Measurements from ENCODE around the gene PARK7.

The PARK7 gene

DNA sequence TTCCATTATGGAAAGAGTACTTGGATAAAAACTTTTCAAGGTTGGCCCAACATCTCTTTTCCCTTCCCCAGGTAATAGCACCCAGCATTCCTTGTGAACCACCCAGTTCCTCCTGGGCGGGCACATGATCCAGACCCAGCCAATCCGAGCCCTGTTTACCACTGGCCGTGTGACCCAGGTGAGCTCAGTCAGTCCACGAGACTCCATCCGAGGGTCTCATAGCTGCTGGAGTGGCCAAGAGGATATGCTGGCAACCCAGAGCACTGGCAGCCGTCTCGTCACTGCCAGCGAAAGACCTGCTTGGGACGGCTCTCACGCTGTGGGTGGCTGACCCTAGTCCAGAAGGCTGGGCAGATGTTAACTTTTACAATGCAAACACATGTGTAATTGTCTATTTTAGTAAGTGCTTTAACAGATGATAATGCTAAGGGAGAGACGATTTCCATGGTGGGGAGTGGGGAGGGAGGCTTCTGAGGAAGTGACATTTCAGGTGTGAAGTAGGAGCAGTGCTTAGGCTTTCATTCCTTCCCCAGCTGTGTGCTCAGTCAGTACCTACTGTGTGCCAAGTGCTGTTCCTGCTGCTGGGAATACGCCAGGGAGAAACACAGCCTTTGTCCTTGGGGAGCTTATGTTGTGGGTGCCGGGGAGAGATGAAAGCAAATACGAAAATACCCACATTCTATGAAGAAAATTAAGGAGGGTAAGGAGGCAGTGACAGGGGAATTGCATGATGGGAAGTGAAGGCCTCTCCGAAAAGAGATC is 24.5 kb downstream of the PARK7 start:
- FAIRE-seq = no peak

- no peak for FAIRE-seq
Measured at GRCh38 chr1:7987528-7987927, 26.0 kb downstream of the PARK7 start.

DNA sequence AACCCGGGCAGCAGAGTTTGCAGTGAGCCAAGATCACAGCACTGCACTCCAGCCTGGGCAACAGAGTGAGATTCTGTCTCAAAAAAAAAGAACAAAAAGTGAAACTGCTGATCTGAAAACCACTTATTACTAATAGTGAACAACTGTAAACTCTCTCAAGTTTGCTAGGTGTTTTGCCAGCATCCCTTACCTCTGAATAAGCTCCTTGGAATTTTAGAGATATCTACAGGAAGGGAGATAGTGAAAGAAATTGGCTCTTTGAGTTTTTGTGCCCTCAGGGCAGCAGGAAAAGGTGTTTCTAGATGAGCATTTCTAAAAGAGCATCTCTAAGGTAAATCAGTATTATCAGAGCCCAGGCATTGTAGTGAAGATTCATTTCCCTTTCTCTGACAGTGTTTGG is 27.1 kb downstream of the PARK7 start:
- no peak for FAIRE-seq

DNA sequence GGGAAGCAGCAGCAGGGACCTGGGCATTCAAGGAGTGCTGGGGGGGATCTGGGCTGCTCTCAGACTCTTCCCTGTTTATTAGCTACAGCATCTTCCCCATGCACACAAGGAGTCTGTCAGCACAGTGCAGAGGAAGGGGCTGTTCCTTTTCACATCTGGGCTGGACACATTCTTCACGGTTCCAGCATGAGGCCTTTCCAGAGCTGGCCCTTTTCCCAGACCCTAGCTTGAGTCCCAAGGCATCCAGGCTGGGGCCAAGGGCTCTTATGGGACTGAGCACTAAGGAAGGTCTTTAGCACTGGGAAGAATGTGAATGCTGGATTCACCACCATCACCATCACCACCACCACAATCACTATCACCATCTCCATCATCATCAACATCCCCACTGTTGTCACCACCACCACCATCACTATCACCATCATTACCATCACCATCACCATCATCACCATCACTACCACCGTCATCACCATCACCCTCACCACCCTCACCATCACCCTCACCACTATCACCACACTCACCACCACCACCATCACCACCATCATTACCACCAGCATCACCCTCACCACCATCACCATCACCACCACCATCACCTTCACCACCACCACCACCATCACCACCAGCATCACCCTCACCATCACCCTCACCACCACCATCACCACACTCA is 28.4 kb downstream of the PARK7 start:
- no peak for FAIRE-seq

- no peak for FAIRE-seq
Measured at GRCh38 chr1:7991504-7992440, 30.3 kb downstream of the PARK7 start.

GRCh38 chr1:7992885-7993284 is 31.4 kb downstream of the PARK7 start:
- no peak for FAIRE-seq

- FAIRE-seq = no peak
Measured at GRCh38 chr1:7993593-7994479, 32.3 kb downstream of the PARK7 start.

DNA sequence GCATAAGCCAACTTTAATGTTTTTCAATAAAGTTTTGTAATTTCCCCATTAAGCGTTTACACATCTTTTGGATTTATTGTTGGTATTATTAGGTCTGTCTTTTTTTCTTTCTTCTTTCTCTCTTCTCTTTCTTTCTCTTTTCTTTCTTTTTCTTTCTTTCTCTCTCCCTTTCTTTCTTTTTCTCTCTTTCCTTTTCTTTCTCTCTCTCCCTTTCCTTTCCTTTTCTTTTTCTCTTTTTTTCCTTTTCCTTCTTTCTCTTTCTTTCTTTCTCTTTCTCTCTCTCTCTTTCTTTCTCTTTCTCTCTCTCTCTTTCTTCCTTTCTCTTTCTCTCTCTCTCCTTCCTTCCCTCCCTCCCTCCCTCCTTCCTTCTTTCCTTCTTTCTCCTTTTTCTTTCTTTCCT is 33.3 kb downstream of the PARK7 start:
- no peak for FAIRE-seq

DNA sequence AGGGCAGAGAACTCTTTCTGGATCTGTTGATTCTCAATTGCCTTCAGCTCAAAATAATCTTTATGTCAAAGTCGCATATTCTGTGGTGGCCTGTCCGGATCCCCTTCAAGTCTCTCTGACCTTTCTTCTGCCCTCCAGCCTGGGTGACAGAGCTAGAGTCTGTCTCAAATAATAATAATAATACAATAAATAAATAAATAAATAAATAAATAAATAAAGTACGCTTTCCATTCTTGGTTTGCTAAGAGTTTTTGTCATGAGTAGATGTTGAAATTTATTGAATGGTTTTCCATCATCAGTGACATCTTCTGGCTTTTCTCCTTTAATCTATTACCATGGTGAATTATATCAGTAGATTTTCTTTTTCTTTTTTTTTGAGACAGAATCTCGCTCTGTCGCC is 33.9 kb downstream of the PARK7 start:
- no peak for FAIRE-seq

GRCh38 chr1:8002329-8002910 is 40.9 kb downstream of the PARK7 start:
- no peak for FAIRE-seq

DNA sequence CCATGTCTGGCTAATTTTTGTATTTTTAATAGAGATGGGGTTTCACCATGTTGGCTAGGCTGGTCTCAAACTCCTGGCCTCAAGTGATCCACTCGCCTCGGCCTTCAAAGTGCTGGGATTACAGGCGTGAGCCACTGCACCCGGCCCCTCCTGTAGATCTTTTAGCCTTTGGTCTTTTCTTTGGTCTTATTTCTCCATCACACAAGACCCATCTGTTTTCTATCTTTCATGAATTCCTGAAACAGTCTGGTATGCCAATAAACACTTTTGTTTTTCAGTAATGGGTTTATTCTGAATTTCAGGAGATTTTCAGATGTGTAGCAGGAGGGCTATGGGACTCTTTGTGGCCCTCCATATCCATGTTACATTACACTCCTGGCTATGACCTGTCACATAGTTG is 41.4 kb downstream of the PARK7 start:
- no peak for FAIRE-seq

DNA sequence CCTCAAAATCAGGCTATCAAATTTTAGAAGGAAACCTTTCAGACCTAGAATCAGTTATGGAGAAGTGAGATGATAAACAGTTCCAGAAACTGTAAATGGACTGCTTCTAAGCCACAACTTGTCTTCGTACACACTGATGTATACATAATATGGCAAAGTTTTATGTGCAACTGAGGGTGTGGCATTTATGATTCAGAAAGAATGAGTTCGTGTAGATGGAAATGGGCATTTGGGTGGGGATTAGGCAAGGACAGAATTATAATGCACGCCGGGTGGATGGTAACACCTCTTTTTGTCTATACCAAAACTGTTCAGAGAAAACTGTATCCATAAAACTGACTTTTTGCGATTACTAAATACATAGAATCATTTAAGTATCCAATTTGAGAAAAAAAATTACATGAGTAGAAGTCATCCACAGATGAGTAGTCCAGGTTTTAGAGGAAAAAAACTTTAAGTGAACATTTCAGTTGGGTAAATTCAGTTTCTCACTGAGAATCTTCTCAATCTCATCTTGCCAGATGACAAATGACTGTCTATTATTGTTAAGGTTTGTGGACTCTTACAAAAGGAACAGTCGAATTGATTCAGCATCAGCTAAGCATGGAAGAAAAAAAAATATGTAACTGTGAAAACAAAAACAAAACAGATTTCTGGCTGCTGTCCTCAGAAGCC is 42.1 kb downstream of the PARK7 start:
- FAIRE-seq = no peak

DNA sequence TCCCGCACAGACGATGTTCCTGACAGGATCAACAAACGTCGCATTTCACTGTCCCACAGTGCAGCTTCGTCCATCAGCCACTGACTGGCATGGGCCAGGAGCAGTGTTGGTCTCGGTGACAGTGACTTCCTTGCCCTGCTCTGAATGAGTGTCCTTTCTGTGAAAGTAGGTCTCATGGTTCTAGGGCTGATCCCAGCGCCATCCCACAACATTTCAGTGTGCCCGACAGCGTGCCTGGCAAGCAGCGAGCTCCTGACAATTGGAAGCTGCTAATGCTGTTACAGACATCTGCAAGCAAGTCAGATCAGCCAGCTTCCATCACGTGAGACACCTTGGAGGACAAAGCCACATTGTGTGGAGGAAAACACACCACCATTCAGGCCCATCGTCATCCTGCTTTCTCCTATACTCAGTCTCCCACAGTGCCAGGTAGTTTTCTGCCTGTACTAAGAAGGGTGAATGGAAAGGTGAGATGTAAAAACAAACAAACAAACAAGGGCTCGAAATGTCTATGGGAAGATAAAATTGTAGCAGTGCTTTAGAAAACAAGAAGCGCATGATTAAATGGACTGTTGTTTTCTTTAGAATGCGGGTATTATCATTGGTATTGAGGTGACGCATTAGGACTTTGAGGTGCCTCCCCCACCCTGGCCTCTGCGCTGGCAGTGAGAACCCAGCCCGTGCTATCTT is 42.7 kb downstream of the PARK7 start:
- no peak for FAIRE-seq

GRCh38 chr1:8004803-8005573 is 43.5 kb downstream of the PARK7 start:
- FAIRE-seq = no peak

DNA sequence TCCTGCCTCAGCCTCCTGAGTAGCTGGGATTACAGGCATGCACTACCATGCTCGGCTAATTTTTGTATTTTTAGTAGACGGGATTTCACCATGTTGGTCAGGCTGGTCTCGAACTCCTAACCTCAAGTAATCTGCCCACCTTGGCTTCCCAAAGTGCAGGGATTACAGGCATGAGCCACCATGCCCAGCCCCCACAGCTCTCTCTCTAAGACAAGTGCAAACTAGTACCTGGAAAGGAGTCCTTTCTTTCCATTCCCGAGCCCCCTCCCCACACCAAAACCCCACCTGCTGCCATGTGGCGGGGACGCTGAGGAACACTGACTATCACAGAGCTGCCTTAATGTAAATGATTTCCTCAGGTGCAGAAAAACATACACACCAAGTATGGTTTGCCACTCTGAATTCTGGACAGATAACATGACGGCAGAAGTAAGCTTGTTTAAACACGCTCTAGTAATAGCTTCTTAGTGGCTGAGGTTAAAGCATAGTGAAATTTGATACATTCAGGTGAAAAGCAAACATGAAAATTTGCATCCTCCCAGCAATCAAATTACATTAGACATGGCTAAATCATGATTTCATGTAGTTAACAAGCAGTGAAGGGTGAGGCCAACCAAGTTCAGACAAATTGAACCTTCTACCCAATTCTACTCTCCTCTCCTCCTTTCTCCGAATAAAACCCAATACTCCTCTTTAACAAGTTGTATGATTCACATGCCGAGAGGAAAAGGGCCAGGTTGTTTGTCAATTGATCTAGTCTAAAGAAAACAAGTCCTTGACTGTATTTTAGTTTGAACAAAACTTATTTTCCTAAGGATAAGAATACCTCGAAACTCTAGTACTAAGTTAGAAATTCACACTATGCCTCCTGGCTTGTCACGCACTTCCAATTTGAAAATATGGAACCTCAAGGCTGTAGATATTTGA is 44.8 kb downstream of the PARK7 start:
- FAIRE-seq = peak; percentile 86

DNA sequence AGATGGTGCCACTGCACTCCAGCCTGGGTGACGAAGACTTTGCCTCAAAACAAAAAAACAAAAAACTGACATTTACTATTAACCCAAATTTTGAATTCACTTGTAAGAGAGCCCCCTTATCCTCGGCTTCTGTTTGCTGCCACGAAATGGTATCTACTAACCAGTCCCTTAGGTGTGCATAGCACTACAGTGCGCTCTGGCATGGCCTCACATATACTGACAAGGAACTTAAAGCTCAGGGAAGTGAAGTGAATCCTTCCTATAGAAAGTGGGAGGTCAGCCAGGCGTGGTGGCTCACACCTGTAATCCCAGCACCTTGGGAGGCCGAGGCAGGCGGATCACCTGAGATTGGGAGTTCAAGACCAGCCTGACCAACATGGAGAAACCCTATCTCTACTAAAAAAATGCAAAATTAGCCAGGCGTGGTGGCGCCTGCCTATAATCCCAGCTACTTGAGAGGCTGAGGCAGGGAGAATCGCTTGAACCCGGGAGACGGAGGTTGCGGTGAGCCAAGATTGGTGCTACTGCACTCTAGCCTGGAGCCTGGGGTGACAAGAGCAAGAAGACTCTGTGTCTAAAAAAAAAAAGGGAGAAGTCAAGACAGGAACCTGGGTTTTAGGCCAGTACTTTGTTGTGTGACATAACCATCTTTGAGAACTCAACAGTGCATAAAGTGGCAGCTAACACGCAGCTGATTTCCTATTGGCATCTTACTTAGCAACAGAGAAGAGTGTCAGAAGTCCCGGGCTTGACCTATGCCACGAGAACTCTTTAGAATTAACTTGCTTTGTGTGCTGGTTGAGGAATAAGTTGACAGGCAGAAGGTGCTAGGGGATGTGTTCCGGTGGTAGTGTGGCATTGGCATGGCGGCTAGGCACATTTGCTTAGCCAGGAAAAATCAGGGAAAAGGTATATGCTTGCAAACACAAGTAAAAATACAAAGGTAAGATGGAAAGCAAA is 47.8 kb downstream of the PARK7 start:
- FAIRE-seq = no peak

GRCh38 chr1:8010080-8010664 is 48.7 kb downstream of the PARK7 start:
- no peak for FAIRE-seq
